Chondrocyte (in vitro differentiated cells): ENCODE data around the gene RAD50. TPM values are rescaled to one million over a fixed set of nuclear protein-coding genes. Genes with fewer than 3 reads are reported as not detected.

ENCODE experiments used
- DNase-seq: peaks from one replicate; pipeline ENCODE4 v3.0.0; 2021; ENCODE audit warnings: mixed read lengths, low spot score
- H3K27ac Mint-ChIP-seq: one replicate; pipeline ENCODE4 v1.8.0; 2021; ENCODE audit warnings: mild to moderate bottlenecking, moderate library complexity, mixed read lengths; ENCODE audit not compliant: unreplicated experiment
- H3K27me3 Mint-ChIP-seq: 2 replicates; pipeline ENCODE4 v1.8.0; 2021; ENCODE audit warnings: low read depth, mixed read lengths
- H3K36me3 Mint-ChIP-seq: 2 replicates; pipeline ENCODE4 v1.8.0; 2021; ENCODE audit warnings: low read depth, mixed read lengths
- H3K4me1 Mint-ChIP-seq: 2 replicates; pipeline ENCODE4 v1.8.0; 2021; ENCODE audit warnings: low read depth, mild to moderate bottlenecking, mixed read lengths
- H3K4me3 Mint-ChIP-seq: one replicate; pipeline ENCODE4 v1.8.0; 2021; ENCODE audit warnings: mild to moderate bottlenecking, moderate library complexity, mixed read lengths; ENCODE audit not compliant: unreplicated experiment
- H3K9me3 Mint-ChIP-seq: 2 replicates; pipeline ENCODE4 v1.8.0; 2021; ENCODE audit warnings: low read depth, mixed read lengths
- total RNA-seq: library from RNA; stranded (reverse); gene quantifications from 3 replicates; pipeline ENCODE4 v1.2.1, GENCODE V29; 2021
- TF ChIP-seq, protein P1 (sequence below): fragments of 200-600 bp; sonication (generic); IDR thresholded peaks from 2 replicates; pipeline ENCODE4 v1.5.0; 2021; ENCODE audit warnings: antibody characterized with exemption, mild to moderate bottlenecking, moderate library complexity

Gene RAD50
- total RNA-seq, 1 donor from 2014 or later = 30.7 TPM

DNA sequence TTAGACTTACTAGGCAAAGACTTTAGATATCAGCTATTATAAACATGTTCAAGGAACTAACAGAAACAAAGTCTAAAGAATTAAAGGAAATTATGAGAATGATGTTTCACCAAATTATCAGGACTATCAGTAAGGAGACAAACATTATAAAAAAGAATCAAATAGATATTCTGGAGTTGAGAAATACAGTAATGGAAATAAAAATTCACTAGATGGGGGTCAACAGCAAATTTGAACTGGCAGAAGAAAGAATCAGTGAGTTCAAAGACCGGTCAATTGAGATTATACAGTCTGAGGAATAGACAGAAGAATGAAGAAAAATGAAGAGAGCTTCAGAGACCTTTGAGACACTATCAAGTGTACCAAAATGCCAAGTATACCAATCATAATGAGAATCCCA, 91.6 kb downstream of the RAD50 start:
- Mint-ChIP-seq H3K27ac (no peak overlapping the region), H3K9me3 (peaks cover 13% of the 10 kb centered on the region), H3K36me3 (peaks cover 15% of the 10 kb centered on the region), H3K4me1 (no peaks in the 10 kb centered on the region), H3K4me3 (no peak overlapping the region), H3K27me3 (peaks cover under 1% of the 10 kb centered on the region)
- no peak for DNase-seq
- TF ChIP-seq, protein P1, sequence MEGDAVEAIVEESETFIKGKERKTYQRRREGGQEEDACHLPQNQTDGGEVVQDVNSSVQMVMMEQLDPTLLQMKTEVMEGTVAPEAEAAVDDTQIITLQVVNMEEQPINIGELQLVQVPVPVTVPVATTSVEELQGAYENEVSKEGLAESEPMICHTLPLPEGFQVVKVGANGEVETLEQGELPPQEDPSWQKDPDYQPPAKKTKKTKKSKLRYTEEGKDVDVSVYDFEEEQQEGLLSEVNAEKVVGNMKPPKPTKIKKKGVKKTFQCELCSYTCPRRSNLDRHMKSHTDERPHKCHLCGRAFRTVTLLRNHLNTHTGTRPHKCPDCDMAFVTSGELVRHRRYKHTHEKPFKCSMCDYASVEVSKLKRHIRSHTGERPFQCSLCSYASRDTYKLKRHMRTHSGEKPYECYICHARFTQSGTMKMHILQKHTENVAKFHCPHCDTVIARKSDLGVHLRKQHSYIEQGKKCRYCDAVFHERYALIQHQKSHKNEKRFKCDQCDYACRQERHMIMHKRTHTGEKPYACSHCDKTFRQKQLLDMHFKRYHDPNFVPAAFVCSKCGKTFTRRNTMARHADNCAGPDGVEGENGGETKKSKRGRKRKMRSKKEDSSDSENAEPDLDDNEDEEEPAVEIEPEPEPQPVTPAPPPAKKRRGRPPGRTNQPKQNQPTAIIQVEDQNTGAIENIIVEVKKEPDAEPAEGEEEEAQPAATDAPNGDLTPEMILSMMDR = no peak

DNA sequence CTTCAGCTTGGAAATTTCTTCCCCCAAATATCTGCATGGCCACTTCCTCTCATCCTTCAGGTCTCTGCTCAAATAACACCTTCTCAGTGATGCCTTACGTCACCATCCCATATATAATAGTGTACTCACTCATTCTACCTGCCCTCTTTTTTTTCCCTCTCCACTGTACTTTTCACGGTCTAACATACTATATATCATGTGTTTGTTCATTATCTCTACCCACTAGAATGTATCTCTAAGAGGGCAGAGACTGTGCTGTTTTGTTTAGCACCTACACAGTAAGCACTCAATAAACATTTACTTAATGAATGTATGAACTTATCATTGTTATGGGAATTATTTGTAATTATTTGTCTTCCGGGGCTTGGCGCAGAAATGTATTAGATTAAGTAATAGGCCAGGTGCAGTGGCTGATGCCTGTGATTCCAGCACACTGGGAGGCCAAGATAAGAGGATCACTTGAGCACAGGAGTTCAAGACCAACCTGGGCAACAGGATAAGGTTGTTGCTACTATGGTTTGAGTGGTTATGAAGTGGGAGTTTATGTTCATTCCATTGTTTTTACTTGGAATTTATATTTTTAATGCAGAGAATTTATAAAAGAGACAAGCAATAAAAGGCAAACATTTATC, 95.2 kb downstream of the RAD50 start:
- Mint-ChIP-seq H3K27me3 (peaks cover 13% of the 10 kb centered on the region), H3K4me3 (no peak overlapping the region), H3K27ac (no peak overlapping the region), H3K4me1 (peaks cover 3% of the 10 kb centered on the region), H3K9me3 (peaks cover 13% of the 10 kb centered on the region), H3K36me3 (peaks cover 5% of the 10 kb centered on the region)
- DNase-seq = no peak
- TF ChIP-seq, protein P1 = no peak

DNA sequence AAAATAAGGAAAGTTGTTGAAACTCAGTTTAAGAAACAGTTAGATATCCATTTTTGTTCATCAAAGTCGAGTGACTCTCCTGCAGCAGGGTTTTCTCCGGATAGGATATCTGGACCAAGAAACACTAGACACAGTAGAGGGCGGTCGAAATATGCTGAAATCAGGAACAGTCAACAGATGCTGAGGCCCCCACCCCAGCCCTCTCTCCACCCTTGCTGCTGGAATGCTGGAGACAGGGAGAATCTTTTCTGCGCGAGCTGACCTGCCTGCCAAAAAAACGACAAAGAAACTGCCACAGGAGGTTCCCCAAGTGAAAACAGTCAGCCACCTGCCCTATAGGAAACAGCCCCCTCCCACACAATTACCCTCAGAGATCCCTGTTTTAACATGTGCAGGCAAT, 96.9 kb downstream of the RAD50 start:
- Mint-ChIP-seq H3K27me3 (peaks cover 13% of the 10 kb centered on the region), H3K36me3 (peaks cover under 1% of the 10 kb centered on the region), H3K4me3 (no peak overlapping the region), H3K4me1 (peaks cover 3% of the 10 kb centered on the region), H3K9me3 (peaks cover 1% of the 10 kb centered on the region), H3K27ac (no peak overlapping the region)
- TF ChIP-seq, protein P1 = no peak
- DNase-seq = no peak

DNA sequence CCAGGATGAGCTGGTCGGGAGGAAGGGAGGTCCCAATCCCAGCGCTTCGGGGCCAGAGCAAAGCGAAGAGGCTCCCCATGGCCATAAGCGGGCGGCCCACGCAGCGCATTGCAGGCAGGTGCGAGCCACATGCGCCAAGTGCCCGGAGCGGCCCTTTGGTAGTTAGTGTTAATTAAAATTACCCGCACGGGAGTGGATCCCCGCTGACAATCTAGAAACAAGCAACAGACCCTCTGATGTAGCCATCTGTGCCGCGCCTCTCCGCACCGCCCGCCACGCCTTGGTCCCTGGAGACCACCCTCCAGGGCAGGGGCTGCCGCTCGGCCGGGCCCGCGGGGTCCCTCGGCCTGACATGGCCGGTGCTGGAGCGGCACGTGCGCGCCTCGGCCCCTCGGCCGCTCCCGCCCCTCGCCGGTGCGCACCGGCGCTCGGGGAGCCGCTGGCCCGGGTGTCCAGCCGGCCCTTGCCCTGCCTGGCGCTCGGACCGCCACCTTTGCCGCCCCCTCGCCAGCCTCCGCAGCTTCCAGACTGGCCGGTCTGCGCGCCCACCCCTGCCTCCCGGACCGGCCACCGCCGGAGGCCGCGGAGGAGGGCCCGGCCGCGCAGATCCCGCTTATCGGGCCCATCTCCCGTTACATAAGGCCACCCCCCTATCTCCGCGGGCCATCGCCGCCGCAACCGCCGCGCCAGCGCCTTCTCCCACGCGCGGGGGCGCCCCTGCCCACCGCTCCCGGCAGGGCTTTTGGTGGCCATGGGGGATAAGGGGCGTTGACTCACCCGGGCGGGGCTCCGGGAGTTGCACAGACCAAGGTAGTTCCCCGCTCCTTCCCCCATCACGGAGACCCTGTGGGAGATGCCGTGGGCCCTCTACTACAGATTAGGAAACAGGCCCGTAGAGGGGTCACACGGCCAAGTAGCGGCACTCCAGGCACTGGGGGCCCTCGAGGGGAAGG, 99.3 kb downstream of the RAD50 start:
- H3K27ac Mint-ChIP-seq = no peak overlapping the region
- peaks cover 13% of the 10 kb centered on the region for H3K27me3 Mint-ChIP-seq
- no peaks in the 10 kb centered on the region for H3K9me3 Mint-ChIP-seq
- no peak for DNase-seq
- H3K36me3 Mint-ChIP-seq = no peaks in the 10 kb centered on the region
- TF ChIP-seq, protein P1 = peak; percentile 66
- H3K4me3 Mint-ChIP-seq = peak overlapping the region; percentile 56
- H3K4me1 Mint-ChIP-seq = peaks cover 6% of the 10 kb centered on the region

DNA sequence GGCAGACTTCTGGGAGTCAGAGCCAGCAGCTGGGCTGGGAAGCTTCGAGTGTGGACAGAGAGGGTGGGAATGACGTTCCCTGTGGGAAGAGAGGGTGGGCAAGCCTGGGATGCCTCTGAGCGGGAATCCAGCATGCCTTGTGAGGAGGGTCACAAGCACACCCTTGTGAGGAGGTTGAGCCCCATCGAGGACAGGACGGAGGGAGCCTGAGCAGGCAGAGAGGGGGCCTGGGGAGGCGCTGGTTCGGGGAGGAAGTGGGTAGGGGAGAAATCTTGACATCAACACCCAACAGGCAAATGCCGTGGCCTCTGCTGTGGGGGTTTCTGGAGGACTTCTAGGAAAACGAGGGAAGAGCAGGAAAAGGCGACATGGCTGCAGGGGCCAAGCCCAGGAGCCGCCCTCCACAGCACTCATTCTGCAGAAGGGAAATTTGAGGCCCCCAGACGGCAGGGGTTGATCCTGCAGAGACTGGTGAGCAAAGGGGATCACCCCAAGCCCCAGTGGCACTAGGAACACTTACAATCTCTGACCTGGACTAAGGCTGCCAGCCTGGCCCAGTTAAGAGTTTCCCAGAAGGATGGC, 100.1 kb downstream of the RAD50 start:
- Mint-ChIP-seq H3K27me3 (peaks cover 13% of the 10 kb centered on the region), H3K9me3 (no peaks in the 10 kb centered on the region), H3K36me3 (no peaks in the 10 kb centered on the region), H3K4me3 (peak overlapping the region; percentile 45), H3K27ac (no peak overlapping the region), H3K4me1 (peaks cover 8% of the 10 kb centered on the region)
- no peak for DNase-seq
- TF ChIP-seq, protein P1 = no peak
